H1 (cell line): ENCODE data around the gene GLRA1. TPM values are rescaled to one million over a fixed set of nuclear protein-coding genes. Genes with fewer than 3 reads are reported as not detected.

Source experiments
- CTCF ChIA-PET: fragments of 300-600 bp; sonication (Branson Sonifier 250); formaldehyde crosslinking; loops from one replicate; lab custom pipeline; 2021; ENCODE audit not compliant: partially characterized antibody; lab: Charles Lee
- POLR2A ChIA-PET: fragments of 300-600 bp; sonication (Branson Sonifier 250); formaldehyde crosslinking; loops from one replicate; lab custom pipeline; 2021; ENCODE audit warnings: inconsistent platforms; ENCODE audit not compliant: partially characterized antibody; lab: Charles Lee
- DNase-seq, 2 experiments: peaks; one replicate each; pipeline versions ENCODE4 v3.0.0 to v3.0.0-alpha.2; 2010 to 2022; ENCODE audit warnings: low spot score in 2 of 2, low read depth in 1 of 2, mixed read lengths in 1 of 2
- FAIRE-seq: peaks from 2 replicates; lab custom pipeline; 2011; peaks lifted over from hg19 to GRCh38; lab: Jason Lieb, UNC
- H2AFZ ChIP-seq: 2 replicates; pipeline ENCODE4 v1.8.1; 2012; ENCODE audit warnings: low read length, inconsistent platforms
- H2AK5ac ChIP-seq: 2 replicates; pipeline ENCODE4 v1.6.1; 2013; ENCODE audit warnings: low read depth, low read length
- H2BK120ac ChIP-seq: replicated peaks from 2 replicates; pipeline ENCODE3; 2013; ENCODE audit warnings: low read depth, low read length, inconsistent platforms
- H2BK12ac ChIP-seq: 2 replicates; pipeline ENCODE4 v1.6.1; 2013; ENCODE audit warnings: low read depth, low read length
- H2BK15ac ChIP-seq: 2 replicates; pipeline ENCODE4 v1.6.1; 2013; ENCODE audit warnings: low read length
- H2BK20ac ChIP-seq: 2 replicates; pipeline ENCODE4 v1.6.1; 2013; ENCODE audit warnings: low read length
- H2BK5ac ChIP-seq: 2 replicates; pipeline ENCODE4 v1.6.1; 2013; ENCODE audit warnings: low read depth, low read length
- H3K14ac ChIP-seq: 2 replicates; pipeline ENCODE4 v1.6.1; 2013; ENCODE audit warnings: inconsistent platforms; ENCODE audit not compliant: insufficient read length
- H3K18ac ChIP-seq: 2 replicates; pipeline ENCODE4 v1.6.1; 2013; ENCODE audit warnings: low read length; ENCODE audit errors: extremely low read depth
- H3K23ac ChIP-seq: 2 replicates; pipeline ENCODE4 v1.6.1; 2013; ENCODE audit warnings: inconsistent platforms; ENCODE audit not compliant: insufficient read length
- H3K23me2 ChIP-seq: 2 replicates; pipeline ENCODE4 v1.6.1; 2013; ENCODE audit warnings: low read depth, low read length
- H3K27ac ChIP-seq: 2 replicates; pipeline ENCODE4 v1.6.1; 2011; ENCODE audit warnings: low read depth, low read length, inconsistent platforms
- H3K27me3 ChIP-seq, 4 experiments: replicated peaks in 1 of 4; 1 replicate in 1 of 4; 2 replicates in 3 of 4; pipeline versions ENCODE4 v1.6.1 to v1.8.1; 2011 to 2013; ENCODE audit warnings: low read length in 3 of 4, mild to moderate bottlenecking in 3 of 4, inconsistent platforms in 2 of 4, mixed read lengths in 2 of 4, moderate library complexity in 1 of 4; ENCODE audit not compliant: control insufficient read depth in 3 of 4, insufficient read depth in 3 of 4; ENCODE audit errors: extremely low read depth in 1 of 4
- H3K36me3 ChIP-seq, 4 experiments: 2 replicates each; pipeline versions ENCODE4 v1.6.1 to v1.8.1; 2011 to 2013; ENCODE audit warnings: mild to moderate bottlenecking in 4 of 4, low read length in 3 of 4, moderate library complexity in 2 of 4, control low read depth in 1 of 4, inconsistent platforms in 1 of 4; ENCODE audit not compliant: insufficient read depth in 4 of 4, control insufficient read depth in 2 of 4
- H3K4ac ChIP-seq: replicated peaks from 2 replicates; pipeline ENCODE3; 2013; ENCODE audit warnings: low read length, low read depth, mixed read lengths, inconsistent platforms; ENCODE audit not compliant: insufficient read length
- H3K4me1 ChIP-seq, 4 experiments: replicated peaks in 1 of 4; 1 replicate in 1 of 4; 2 replicates in 3 of 4; pipeline versions ENCODE4 v1.6.1 to v1.8.1; 2011 to 2013; ENCODE audit warnings: low read length in 3 of 4, inconsistent platforms in 2 of 4, mixed read lengths in 1 of 4; ENCODE audit not compliant: insufficient read depth in 4 of 4, control insufficient read depth in 3 of 4
- H3K4me2 ChIP-seq, 2 experiments: 2 replicates each; pipeline versions ENCODE4 v1.6.1 to v1.8.1; 2011 to 2013; ENCODE audit warnings: low read depth in 2 of 2, low read length in 2 of 2, control low read depth in 1 of 2, inconsistent platforms in 1 of 2, mild to moderate bottlenecking in 1 of 2; ENCODE audit not compliant: insufficient read depth in 1 of 2
- H3K4me3 ChIP-seq, 4 experiments: fragments of 200-600, 300-600 bp in 1 of 4; sonication (generic), shearing (Covaris generic), sonication (Bioruptor Twin) in 1 of 4; 2 replicates each; pipeline versions ENCODE4 v1.5.1 to v1.8.1; 2011 to 2016; ENCODE audit warnings: low read length in 4 of 4, low read depth in 3 of 4, control low read depth in 2 of 4, inconsistent platforms in 2 of 4, mild to moderate bottlenecking in 2 of 4, mixed read lengths in 1 of 4, moderate library complexity in 1 of 4; ENCODE audit not compliant: insufficient read depth in 2 of 4; ENCODE audit errors: extremely low read depth in 1 of 4
- H3K56ac ChIP-seq: replicated peaks from 2 replicates; pipeline ENCODE3; 2013; ENCODE audit warnings: low read depth, mild to moderate bottlenecking, mixed read lengths, low read length, inconsistent platforms; ENCODE audit not compliant: insufficient read length
- H3K79me1 ChIP-seq: 2 replicates; pipeline ENCODE4 v1.6.1; 2013; ENCODE audit warnings: low read depth, low read length, control low read depth
- H3K79me2 ChIP-seq, 2 experiments: 2 replicates each; pipeline versions ENCODE4 v1.6.1 to v1.8.1; 2012 to 2013; ENCODE audit warnings: low read length in 2 of 2, mild to moderate bottlenecking in 2 of 2, inconsistent platforms in 1 of 2; ENCODE audit not compliant: insufficient read depth in 2 of 2, control insufficient read depth in 1 of 2
- H3K9ac ChIP-seq, 4 experiments: replicated peaks in 1 of 4; 1 replicate in 1 of 4; 2 replicates in 3 of 4; pipeline versions ENCODE4 v1.6.1 to v1.8.1; 2011 to 2013; ENCODE audit warnings: low read depth in 3 of 4, low read length in 3 of 4, control low read depth in 2 of 4, mild to moderate bottlenecking in 2 of 4, moderate library complexity in 2 of 4, inconsistent platforms in 1 of 4; ENCODE audit errors: extremely low read depth in 1 of 4
- H3K9me3 ChIP-seq, 2 experiments: 2 replicates each; pipeline versions ENCODE4 v1.6.1 to v1.8.1; 2012 to 2013; ENCODE audit warnings: mild to moderate bottlenecking in 2 of 2, moderate library complexity in 2 of 2, control low read depth in 1 of 2, inconsistent platforms in 1 of 2, low read depth in 1 of 2, low read length in 1 of 2, mixed read lengths in 1 of 2; ENCODE audit not compliant: insufficient read depth in 2 of 2
- H4K20me1 ChIP-seq, 2 experiments: replicated peaks in 1 of 2; 2 replicates each; pipeline versions ENCODE3 to v1.8.1; 2011 to 2013; ENCODE audit warnings: inconsistent platforms in 2 of 2, low read length in 2 of 2, mild to moderate bottlenecking in 1 of 2; ENCODE audit not compliant: insufficient read depth in 2 of 2, control insufficient read depth in 1 of 2
- H4K5ac ChIP-seq: 2 replicates; pipeline ENCODE4 v1.6.1; 2013; ENCODE audit warnings: low read length, low read depth, mixed read lengths, inconsistent platforms; ENCODE audit not compliant: insufficient read length
- H4K8ac ChIP-seq: 2 replicates; pipeline ENCODE4 v1.8.0; 2013; ENCODE audit warnings: mild to moderate bottlenecking, moderate library complexity, low read length, inconsistent platforms; ENCODE audit not compliant: insufficient read depth; ENCODE audit errors: extremely low read depth
- H4K91ac ChIP-seq: replicated peaks from 2 replicates; pipeline ENCODE3; 2013; ENCODE audit warnings: low read length, mixed read lengths, inconsistent platforms; ENCODE audit not compliant: insufficient read length
- SIN3A ChIP-seq, 2 experiments: IDR thresholded peaks in 1 of 2; conservative IDR thresholded peaks in 1 of 2; 2 replicates each; pipeline ENCODE4 v1.6.1; 2011 to 2012; ENCODE audit warnings: low read length in 2 of 2, improper control_type of control experiment in 1 of 2, low read depth in 1 of 2, mild to moderate bottlenecking in 1 of 2
- WGBS, 2 experiments: shearing (Covaris generic) in 1 of 2; methylation state at CpG; one replicate each; pipeline versions ENCODE4 v1.1.6 to v1.1.7; 2013 to 2015; ENCODE audit warnings: low lambda C conversion rate in 2 of 2, mixed read lengths in 2 of 2, inconsistent platforms in 1 of 2, low coverage in 1 of 2, missing lambda C conversion rate in 1 of 2; ENCODE audit not compliant: insufficient replicate concordance in 2 of 2, insufficient coverage in 1 of 2, insufficient read length in 1 of 2; ENCODE audit errors: extremely low coverage in 1 of 2, missing lambda C conversion rate in 1 of 2; 5-methylcytosine and 5-hydroxymethylcytosine counted together
- polyA plus RNA-seq, 7 experiments: library from polyadenylated mRNA; depleted of rRNA in 3 of 7; stranded (reverse) in 5 of 7; unstranded in 2 of 7; fragments of >200 nt in 5 of 7; fragments of 200-250 nt in 2 of 7; gene quantifications; 1 replicate in 5 of 7; 2 replicates in 1 of 7; 4 replicates in 1 of 7; pipeline versions ENCODE4 v1.2.1 to v1.2.3, GENCODE V29; 2011 to 2013; ENCODE audit warnings: missing spikeins in 2 of 7, mixed read lengths in 2 of 7
- total RNA-seq: library from RNA; stranded (reverse); fragmentation: NEBNext Ultra II Directional; extraction: Animal tissue kit (Norgen Biotek cat#: 25700); gene quantifications from 2 replicates; pipeline ENCODE4 v1.2.1, GENCODE V29; 2021

GLRA1 gene
- total and polyA plus RNA-seq, 2 of the 8 experiments (the other 6 are each of a cell fraction or from before 2014, with no cell fraction given) = not detected

GRCh38 chr5:151793358-151793757, 131.3 kb downstream of the GLRA1 start:
- H3K4me2 ChIP-seq = no peak overlapping the region
- H3K79me1 ChIP-seq = peaks cover under 1% of the 10 kb centered on the region; the same call in 1 of the 2 replicates
- ChIA-PET POLR2A (no interaction called here), CTCF (no interaction called here)
- no peaks in the 10 kb centered on the region for H3K4me1 ChIP-seq
- FAIRE-seq (no peak), DNase-seq (no peak)
- H2BK120ac ChIP-seq = no peak overlapping the region
- no peak overlapping the region for H3K18ac ChIP-seq
- no peak overlapping the region for H2BK20ac ChIP-seq
- peaks cover 29 to 98% (median 78%) of the 10 kb centered on the region in 4 experiments for H3K36me3 ChIP-seq
- no peak overlapping the region for H4K5ac ChIP-seq
- no peak overlapping the region for H3K4ac ChIP-seq
- H3K9ac ChIP-seq = no peak overlapping the region
- no peaks in the 10 kb centered on the region for H3K27me3 ChIP-seq
- H3K14ac ChIP-seq = no peak overlapping the region
- H3K9me3 ChIP-seq = no peaks in the 10 kb centered on the region
- H2AFZ ChIP-seq = no peak overlapping the region
- H2BK5ac ChIP-seq = no peak overlapping the region
- no peak overlapping the region for H3K23ac ChIP-seq
- peaks cover 2 to 23% of the 10 kb centered on the region in 2 experiments for H4K20me1 ChIP-seq
- TF ChIP-seq SIN3A (conservative IDR thresholded peaks at IDR 0.05 in 1 of 2, IDR thresholded peaks at IDR 0.05 in 1 of 2; ENCODE audit: low read depth in 1 of 2, low read length in 2 of 2) = no peak
- no peaks in the 10 kb centered on the region for H3K23me2 ChIP-seq
- H2BK15ac ChIP-seq = no peak overlapping the region
- H2BK12ac ChIP-seq = no peak overlapping the region
- no peak overlapping the region for H3K27ac ChIP-seq
- no peak overlapping the region for H4K91ac ChIP-seq
- H3K79me2 ChIP-seq = peaks cover 3 to 98% of the 10 kb centered on the region in 2 experiments
- H2AK5ac ChIP-seq = no peak overlapping the region
- 97% methylated on average over 3 of the region's 3 CpGs; no CpG with 5 or more reads in 1 of the 2 experiments for WGBS, 2 experiments
- H3K56ac ChIP-seq = no peak overlapping the region
- H3K4me3 ChIP-seq = no peak overlapping the region
- H4K8ac ChIP-seq = no peak overlapping the region
